Nasal cavity respiratory epithelium epithelial cell of viscerocranial mucosa (primary cell): Measurements from ENCODE around the gene KIRREL3. TPM values are rescaled to one million over a fixed set of nuclear protein-coding genes. Genes with fewer than 3 reads are reported as not detected.

ENCODE experiments used
- total RNA-seq: library from RNA; depleted of rRNA; stranded (reverse); fragments of >200 nt; gene quantifications from 2 replicates; pipeline ENCODE4 v1.2.3, GENCODE V29; 2014

Gene KIRREL3
- total RNA-seq, result not detected in 2 replicates

DNA sequence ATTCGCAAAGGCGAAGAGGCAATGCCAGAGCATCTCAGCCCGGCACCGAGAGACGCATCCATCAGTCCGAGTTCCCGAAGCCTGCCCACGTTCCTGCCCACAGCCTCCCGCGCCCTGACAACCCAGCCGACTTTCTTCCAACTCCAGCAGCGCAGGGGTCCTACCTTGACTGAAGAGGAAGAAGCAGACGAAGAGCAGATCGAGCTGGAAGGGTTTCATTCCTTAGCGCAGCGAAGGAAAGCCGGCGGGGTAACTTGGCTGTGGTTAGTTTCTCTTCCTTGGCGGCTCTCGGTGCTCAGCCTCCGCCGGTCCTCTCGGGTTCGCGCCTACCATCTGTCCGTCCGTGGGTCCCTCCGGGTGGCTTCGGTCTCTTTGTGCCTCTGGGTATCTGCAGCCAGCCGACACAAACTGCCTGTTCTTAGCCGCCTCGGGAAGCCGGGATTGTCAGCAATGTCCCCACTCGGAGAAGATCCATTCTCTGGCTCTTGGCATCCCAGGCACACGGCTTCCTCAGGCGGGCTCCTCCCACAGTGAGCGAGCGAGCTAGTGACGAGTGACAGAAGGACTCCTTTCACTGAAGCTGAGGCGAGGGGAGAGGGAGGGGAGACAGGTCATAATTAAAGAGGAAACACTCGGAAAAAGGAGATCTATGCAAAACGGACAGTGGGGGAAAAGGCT, at the start of gene KIRREL3:
Gene KIRREL3, minus strand, starts transcription at position 480 of the 678 bp plus-strand sequence.

